Activated CD4-positive, alpha-beta T cell treated with anti-CD3 and anti-CD28 coated beads for 4 hours (primary cell): ENCODE results near the gene ARHGAP42.
"Not testable (repeated sequence)": the region's sequence is repeated elsewhere in the genome, so short reads cannot be mapped to it uniquely, and the experiment has no call there.

ENCODE experiments used
- DNase-seq, 2 donors: peaks; one replicate each; pipeline ENCODE4 v3.0.0-alpha.2; 2020

The ARHGAP42 gene

GRCh38 chr11:100984668-100985067 lies 297.6 kb downstream of the ARHGAP42 start:
- no peak for DNase-seq

DNA sequence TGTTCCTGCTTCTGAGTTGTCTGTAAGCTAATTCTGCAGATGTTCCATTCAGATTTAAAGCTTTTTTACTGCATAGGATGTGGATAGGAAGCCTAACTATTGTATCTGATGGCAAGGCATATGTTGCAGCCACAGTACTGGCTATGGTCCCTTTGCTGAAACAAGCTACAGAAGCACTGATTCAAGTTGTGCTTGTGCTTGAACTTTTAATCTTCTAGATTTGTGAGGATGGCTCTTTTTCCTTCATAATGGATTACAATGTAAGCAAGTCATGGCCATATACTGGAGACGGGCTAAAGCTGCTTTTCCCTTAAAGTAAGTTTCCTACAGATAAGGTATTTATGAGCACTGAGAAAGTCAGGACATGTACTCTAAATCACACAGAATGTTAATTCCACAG lies 303.8 kb downstream of the ARHGAP42 start:
- DNase-seq = no peak

DNA sequence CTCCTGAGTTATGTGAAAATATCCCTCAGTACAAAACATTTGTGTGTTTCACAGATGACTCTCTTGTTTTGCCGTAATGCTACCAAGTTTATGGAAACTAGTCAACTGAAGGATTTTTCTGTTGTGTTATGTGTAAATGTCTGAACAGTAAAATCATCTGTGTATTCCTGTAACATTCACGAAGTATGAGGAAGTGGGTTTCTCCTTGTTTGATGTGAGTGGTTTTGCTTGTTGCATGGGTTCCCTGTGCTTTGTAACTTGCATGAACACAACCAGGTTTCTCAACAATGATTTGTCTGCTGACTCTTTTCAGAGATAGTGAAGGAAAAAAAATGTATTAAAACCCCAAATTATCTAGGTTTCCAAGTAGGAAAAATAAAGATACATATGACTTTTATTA lies 304.5 kb downstream of the ARHGAP42 start:
- DNase-seq = no peak

- DNase-seq = no peak
These were observed 307.9 kb downstream of the ARHGAP42 start for GRCh38 chr11:100994966-100995365.

DNA sequence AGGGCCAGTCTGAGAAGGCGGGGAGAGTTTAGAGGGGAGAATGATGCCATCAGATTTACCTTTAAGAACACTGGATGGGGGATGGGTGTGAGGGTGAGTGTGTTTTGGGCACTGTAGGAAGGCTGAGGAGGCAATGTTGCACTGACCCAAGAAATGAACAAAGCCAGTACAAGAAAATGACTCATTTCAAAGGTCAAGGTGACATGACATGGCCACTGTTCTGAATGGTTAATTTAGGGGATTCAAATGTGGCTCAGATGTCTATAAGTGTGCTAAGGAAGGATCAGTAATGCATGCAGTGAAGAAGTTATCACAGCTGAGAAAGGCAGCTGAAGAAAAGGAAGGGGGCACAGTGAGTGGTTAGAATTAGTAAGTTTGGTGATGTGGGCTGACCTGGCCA lies 312.7 kb downstream of the ARHGAP42 start:
- DNase-seq = no peak

DNA sequence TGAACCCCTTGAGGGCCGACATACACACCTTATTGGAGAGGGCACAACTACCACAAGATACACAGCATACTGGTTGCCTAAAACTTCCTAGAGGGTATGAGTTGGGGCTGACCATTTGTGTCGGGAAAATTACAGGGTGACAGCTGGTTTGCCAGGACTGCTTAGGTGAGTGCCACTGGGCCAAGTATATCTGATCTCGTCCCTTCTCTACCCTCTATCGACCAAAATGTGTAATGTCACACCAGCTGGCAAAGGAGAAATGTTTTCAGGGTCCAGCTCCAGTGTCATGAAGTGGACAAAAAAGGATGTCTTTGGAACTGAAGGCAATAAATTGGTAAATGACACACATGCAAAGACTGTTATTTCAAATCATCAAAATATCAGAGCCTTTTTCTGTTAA lies 316.4 kb downstream of the ARHGAP42 start:
- DNase-seq = no peak

- no peak for DNase-seq
These were observed 322.0 kb downstream of the ARHGAP42 start for GRCh38 chr11:101008961-101009689.

- no peak for DNase-seq
These were observed 322.6 kb downstream of the ARHGAP42 start for GRCh38 chr11:101009690-101010055.

- DNase-seq = no peak
These were observed 323.8 kb downstream of the ARHGAP42 start for GRCh38 chr11:101010899-101011298.

DNA sequence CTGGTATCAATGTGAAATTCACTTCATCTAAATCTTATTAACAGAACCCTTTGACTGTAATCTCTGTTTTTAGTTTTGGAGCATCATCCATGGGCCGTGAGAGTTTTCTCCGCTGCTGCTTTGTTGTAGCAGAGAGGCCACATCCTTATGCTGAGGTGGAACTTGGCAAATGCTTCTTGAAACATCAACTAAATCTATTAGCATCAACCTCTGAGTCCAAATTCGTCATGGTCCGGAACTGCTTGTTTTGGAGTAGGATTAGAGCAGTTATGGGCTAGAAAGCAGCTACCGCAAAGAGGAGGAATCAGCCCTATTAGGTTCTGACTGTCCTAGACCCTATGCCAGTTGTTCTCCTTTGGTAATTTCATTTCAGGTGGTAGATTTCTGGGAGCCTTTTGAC lies 324.8 kb downstream of the ARHGAP42 start:
- DNase-seq = no peak

- DNase-seq = not testable (repeated sequence)
These were observed 326.6 kb downstream of the ARHGAP42 start for GRCh38 chr11:101013702-101014101.

GRCh38 chr11:101014600-101015285 lies 327.7 kb downstream of the ARHGAP42 start:
- DNase-seq = no peak

GRCh38 chr11:101019870-101020269 lies 332.8 kb downstream of the ARHGAP42 start:
- no peak for DNase-seq

DNA sequence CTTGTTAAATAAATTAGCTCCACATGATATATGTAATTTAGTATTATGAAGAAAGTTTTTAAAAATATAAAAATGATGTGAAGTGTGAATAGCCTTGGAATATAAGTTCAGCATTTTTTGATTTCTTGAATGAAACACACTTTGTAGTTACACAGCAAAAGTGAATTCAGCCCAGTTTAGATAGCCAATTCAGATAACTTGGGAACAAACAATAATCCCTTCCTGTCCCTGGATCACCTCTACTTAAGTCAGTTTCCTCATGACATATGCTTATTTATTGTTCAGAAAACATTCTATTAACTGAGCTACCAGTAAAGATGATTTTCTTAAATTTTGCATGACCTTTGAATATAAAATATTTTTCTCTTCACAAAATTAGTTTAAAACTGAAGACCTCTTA lies 335.2 kb downstream of the ARHGAP42 start:
- DNase-seq = no peak

GRCh38 chr11:101028644-101029043 lies 341.6 kb downstream of the ARHGAP42 start:
- DNase-seq = no peak

GRCh38 chr11:101030015-101030414 lies 342.9 kb downstream of the ARHGAP42 start:
- no peak for DNase-seq

GRCh38 chr11:101030692-101031091 lies 343.6 kb downstream of the ARHGAP42 start:
- DNase-seq = no peak

DNA sequence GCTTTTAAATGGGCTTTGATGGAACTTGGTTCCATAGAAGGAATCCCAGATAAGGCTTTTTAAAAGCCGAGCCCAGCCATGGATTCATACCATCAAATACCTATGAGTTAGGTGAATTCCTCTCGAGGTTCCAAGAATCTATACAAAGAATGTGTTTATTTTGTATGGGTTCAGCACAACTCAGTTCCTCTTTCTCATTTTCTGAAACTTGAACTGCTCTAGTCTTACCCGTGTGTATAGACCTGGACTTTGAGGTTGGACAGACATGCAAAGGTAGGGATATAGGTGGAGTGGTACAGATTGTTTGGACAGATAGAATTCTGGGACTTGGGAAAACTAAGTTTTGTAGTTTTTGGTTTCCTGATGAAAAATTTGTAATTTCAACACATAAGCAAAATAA lies 344.6 kb downstream of the ARHGAP42 start:
- DNase-seq = no peak

GRCh38 chr11:101032991-101033390 lies 345.9 kb downstream of the ARHGAP42 start:
- DNase-seq = no peak

- DNase-seq = no peak
These were observed 347.0 kb downstream of the ARHGAP42 start for GRCh38 chr11:101034076-101034475.

DNA sequence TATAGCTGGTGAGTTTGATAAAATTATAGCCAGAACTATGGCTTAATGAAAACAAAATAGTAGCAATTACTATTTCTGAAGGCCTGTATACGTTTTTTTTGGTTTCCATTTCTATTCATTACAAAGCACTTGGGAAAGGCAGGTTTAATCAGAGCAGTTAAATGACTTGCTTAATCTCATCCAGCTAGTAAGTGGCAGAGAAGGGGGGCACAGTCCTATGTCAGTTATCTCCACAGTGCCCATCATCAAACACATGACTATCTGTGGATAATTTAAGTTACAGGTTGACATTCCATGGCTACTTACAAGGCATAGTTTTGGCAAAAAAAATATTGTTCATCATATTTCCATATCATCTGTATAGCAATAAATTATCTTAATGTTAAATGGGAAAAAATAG lies 348.8 kb downstream of the ARHGAP42 start:
- no peak for DNase-seq
